Measurements from ENCODE around the gene FMN2.

DNA sequence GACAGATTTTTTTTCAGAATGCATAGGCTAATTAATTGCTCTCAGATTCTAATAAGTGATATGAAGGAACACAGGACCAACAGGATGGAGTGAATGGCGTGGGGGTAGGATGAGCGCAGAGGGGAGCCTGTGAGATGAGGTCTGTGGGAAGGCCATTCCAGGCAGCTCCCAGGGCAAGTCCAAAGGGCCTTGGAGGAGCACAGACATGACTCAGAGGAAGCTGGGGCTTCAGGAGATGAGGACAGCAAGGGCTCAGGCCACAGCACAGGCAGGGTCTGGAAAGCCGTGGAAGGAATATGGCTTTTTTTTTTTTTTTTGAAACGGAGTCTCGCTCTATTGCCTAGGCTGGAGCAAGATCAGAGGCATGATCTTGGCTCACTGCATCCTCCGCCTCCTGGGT is 35.1 kb downstream of the FMN2 start:
- TF ChIP-seq PPARA (CRISPR knock-in tag; IDR thresholded peaks at IDR 0.05; ENCODE audit: borderline replicate concordance): no peak
- no peak for TF ChIP-seq OSR1 (CRISPR knock-in tag; IDR thresholded peaks at IDR 0.05)
- TF ChIP-seq, protein P1, sequence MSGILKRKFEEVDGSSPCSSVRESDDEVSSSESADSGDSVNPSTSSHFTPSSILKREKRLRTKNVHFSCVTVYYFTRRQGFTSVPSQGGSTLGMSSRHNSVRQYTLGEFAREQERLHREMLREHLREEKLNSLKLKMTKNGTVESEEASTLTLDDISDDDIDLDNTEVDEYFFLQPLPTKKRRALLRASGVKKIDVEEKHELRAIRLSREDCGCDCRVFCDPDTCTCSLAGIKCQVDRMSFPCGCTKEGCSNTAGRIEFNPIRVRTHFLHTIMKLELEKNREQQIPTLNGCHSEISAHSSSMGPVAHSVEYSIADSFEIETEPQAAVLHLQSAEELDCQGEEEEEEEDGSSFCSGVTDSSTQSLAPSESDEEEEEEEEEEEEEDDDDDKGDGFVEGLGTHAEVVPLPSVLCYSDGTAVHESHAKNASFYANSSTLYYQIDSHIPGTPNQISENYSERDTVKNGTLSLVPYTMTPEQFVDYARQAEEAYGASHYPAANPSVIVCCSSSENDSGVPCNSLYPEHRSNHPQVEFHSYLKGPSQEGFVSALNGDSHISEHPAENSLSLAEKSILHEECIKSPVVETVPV (CRISPR knock-in tag; IDR thresholded peaks at IDR 0.05): no peak
